Keratinocyte (primary cell): ENCODE measurements around the gene STK11. TPM values are rescaled to one million over a fixed set of nuclear protein-coding genes. Genes with fewer than 3 reads are reported as not detected.

Experiments used
- DNase-seq: peaks from one replicate; pipeline ENCODE4 v3.0.0-alpha.2; 2011; ENCODE audit warnings: low read depth, missing footprints, low spot score
- FAIRE-seq: peaks from 2 replicates; lab custom pipeline; 2011; peaks lifted over from hg19 to GRCh38; lab: Jason Lieb, UNC
- H2AFZ ChIP-seq: 2 replicates; pipeline ENCODE4 v1.6.0; 2012; ENCODE audit warnings: low read length, control low read depth, inconsistent platforms; ENCODE audit not compliant: control insufficient read depth
- H3K27ac ChIP-seq: 2 replicates; pipeline ENCODE4 v1.5.1; 2011; ENCODE audit warnings: low read length; ENCODE audit not compliant: control insufficient read depth, insufficient read depth
- H3K27me3 ChIP-seq: 3 replicates; pipeline ENCODE4 v1.6.0; 2011; ENCODE audit warnings: low read length; ENCODE audit not compliant: control insufficient read depth, insufficient read depth; ENCODE audit errors: extremely low read depth
- H3K36me3 ChIP-seq, 2 experiments: 2 replicates in 1 of 2; 3 replicates in 1 of 2; pipeline ENCODE4 v1.5.1; 2011; ENCODE audit warnings: low read length in 2 of 2, mild to moderate bottlenecking in 1 of 2; ENCODE audit not compliant: control insufficient read depth in 2 of 2, insufficient read depth in 2 of 2; ENCODE audit errors: extremely low read depth in 1 of 2
- H3K4me1 ChIP-seq: 3 replicates; pipeline ENCODE4 v1.5.1; 2011; ENCODE audit warnings: low read length; ENCODE audit not compliant: control insufficient read depth, insufficient read depth; ENCODE audit errors: extremely low read depth
- H3K4me2 ChIP-seq: 3 replicates; pipeline ENCODE4 v1.6.0; 2011; ENCODE audit warnings: low read depth, low read length; ENCODE audit not compliant: control insufficient read depth, insufficient read depth; ENCODE audit errors: extremely low read depth
- H3K4me3 ChIP-seq, 3 experiments: fragments of 200-600 bp in 1 of 3; sonication (generic) in 1 of 3; 2 replicates in 2 of 3; 3 replicates in 1 of 3; pipeline ENCODE4 v1.5.1; 2011 to 2016; ENCODE audit warnings: low read length in 3 of 3, mild to moderate bottlenecking in 3 of 3, control low read depth in 2 of 3, inconsistent platforms in 1 of 3, low read depth in 1 of 3, mixed read lengths in 1 of 3, mixed run types in 1 of 3, moderate library complexity in 1 of 3; ENCODE audit not compliant: control insufficient read depth in 2 of 3, insufficient read depth in 2 of 3; ENCODE audit errors: extremely low read depth in 1 of 3
- H3K79me2 ChIP-seq: 2 replicates; pipeline ENCODE4 v1.6.0; 2012; ENCODE audit warnings: low read length; ENCODE audit not compliant: control insufficient read depth, insufficient read depth
- H3K9ac ChIP-seq: 3 replicates; pipeline ENCODE4 v1.6.0; 2011; ENCODE audit warnings: low read length; ENCODE audit not compliant: control insufficient read depth, insufficient read depth; ENCODE audit errors: extremely low read depth
- H3K9me1 ChIP-seq: 3 replicates; pipeline ENCODE4 v1.6.0; 2011; ENCODE audit warnings: low read length; ENCODE audit not compliant: control insufficient read depth, insufficient read depth; ENCODE audit errors: extremely low read depth
- H3K9me3 ChIP-seq: 2 replicates; pipeline ENCODE4 v1.5.1; 2012; ENCODE audit warnings: low read depth, low read length; ENCODE audit not compliant: control insufficient read depth
- H4K20me1 ChIP-seq: 3 replicates; pipeline ENCODE4 v1.6.0; 2011; ENCODE audit warnings: low read length; ENCODE audit not compliant: control insufficient read depth, insufficient read depth; ENCODE audit errors: extremely low read depth
- EZH2 ChIP-seq: IDR thresholded peaks from one replicate; pipeline ENCODE4 v1.6.1; 2012; ENCODE audit warnings: inconsistent platforms, mild to moderate bottlenecking, low read length, moderate library complexity
- dilution Hi-C: fragments of 300-500 bp; cut with MboI; formaldehyde crosslinking; loops from one replicate; pipeline ENCODE4 v1.7.0; 2020; ENCODE audit warnings: low sequenced_read_pairs; ENCODE audit not compliant: extremely low pct_ligation_motif_present
- polyA plus RNA-seq, 5 experiments: library from polyadenylated mRNA; depleted of rRNA in 3 of 5; stranded (reverse) in 3 of 5; stranded (forward) in 1 of 5; unstranded in 1 of 5; fragments of >200 nt; gene quantifications; 1 replicate in 1 of 5; 2 replicates in 3 of 5; 3 replicates in 1 of 5; pipeline versions ENCODE4 v1.2.1 to v1.2.3, GENCODE V29; 2011 to 2012; ENCODE audit warnings: missing spikeins in 2 of 5, low read depth in 1 of 5, low replicate concordance in 1 of 5
- TF ChIP-seq, protein P1 (sequence below), 3 experiments: IDR thresholded peaks in 1 of 3; conservative IDR thresholded peaks in 1 of 3; optimal IDR thresholded peaks in 1 of 3; 2 replicates in 2 of 3; 3 replicates in 1 of 3; pipeline versions ENCODE3 to v1.5.1; 2011; ENCODE audit warnings: low read length in 3 of 3, mild to moderate bottlenecking in 3 of 3, moderate library complexity in 2 of 3, control low read depth in 1 of 3, inconsistent platforms in 1 of 3; ENCODE audit not compliant: insufficient read depth in 2 of 3; ENCODE audit errors: extremely low read depth in 1 of 3

The STK11 gene
- polyA plus RNA-seq, 1 donor (not counting 4 experiments of a cell fraction or from before 2014, with no cell fraction given), result 24.6 TPM

DNA sequence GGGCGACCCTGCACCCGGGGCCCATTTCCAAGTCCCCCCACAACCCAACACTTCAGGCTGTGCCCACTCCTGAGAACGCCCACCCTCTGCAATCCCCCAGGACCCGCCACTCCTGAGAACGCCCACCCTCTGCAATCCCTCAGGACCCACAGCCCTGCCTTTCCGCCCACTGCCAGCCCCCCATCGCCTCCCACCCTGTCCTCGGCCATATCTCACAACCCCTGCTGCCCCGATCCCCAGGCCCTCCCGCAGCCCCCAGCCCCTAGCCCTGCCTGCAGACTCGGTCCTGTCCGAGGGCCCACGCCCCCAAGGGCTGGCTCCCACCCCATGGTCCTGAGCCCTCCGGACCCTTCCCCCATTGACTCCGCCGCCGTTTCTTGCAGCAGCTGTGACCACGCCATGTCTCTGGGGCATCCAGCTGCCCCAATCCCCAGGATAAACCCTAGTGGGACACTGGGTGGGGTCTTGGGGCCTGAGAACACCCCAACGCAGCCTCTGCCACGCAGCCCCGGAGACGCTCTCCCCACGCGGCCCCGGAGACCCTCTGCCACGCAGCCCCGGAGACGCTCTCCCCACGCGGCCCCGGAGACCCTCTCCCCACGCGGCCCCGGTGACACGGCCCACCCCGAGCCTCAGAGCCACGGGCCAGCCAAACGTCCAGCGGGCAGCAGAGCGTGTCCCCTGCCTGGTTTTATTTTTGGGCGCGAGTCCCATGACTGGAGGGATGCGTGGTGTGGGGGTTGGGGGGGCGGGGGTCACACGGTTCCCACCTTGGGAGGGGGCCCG is 48.6 kb upstream of the STK11 start:
- Histone ChIP-seq H2AFZ (no peak overlapping the region), H3K36me3 (peaks cover 9 to 15% of the 10 kb centered on the region in 2 experiments), H3K79me2 (peaks cover 77% of the 10 kb centered on the region), H3K9ac (no peak overlapping the region), H3K4me3 (no peak overlapping the region), H3K27me3 (no peaks in the 10 kb centered on the region), H3K9me1 (peaks cover 3% of the 10 kb centered on the region), H3K4me2 (no peak overlapping the region), H3K4me1 (peaks cover 19% of the 10 kb centered on the region), H3K9me3 (no peaks in the 10 kb centered on the region), H3K27ac (no peak overlapping the region), H4K20me1 (peaks cover 9% of the 10 kb centered on the region)
- dilution Hi-C loops, result no loop called here
- DNase-seq, result no peak
- FAIRE-seq, result no peak
- TF ChIP-seq, protein P1, sequence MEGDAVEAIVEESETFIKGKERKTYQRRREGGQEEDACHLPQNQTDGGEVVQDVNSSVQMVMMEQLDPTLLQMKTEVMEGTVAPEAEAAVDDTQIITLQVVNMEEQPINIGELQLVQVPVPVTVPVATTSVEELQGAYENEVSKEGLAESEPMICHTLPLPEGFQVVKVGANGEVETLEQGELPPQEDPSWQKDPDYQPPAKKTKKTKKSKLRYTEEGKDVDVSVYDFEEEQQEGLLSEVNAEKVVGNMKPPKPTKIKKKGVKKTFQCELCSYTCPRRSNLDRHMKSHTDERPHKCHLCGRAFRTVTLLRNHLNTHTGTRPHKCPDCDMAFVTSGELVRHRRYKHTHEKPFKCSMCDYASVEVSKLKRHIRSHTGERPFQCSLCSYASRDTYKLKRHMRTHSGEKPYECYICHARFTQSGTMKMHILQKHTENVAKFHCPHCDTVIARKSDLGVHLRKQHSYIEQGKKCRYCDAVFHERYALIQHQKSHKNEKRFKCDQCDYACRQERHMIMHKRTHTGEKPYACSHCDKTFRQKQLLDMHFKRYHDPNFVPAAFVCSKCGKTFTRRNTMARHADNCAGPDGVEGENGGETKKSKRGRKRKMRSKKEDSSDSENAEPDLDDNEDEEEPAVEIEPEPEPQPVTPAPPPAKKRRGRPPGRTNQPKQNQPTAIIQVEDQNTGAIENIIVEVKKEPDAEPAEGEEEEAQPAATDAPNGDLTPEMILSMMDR (optimal IDR thresholded peaks at IDR 0.05 in 1 of 3, IDR thresholded peaks at IDR 0.05 in 1 of 3, conservative IDR thresholded peaks at IDR 0.05 in 1 of 3; ENCODE audit: extremely low read depth in 1 of 3, insufficient read depth in 2 of 3, low read length in 3 of 3), result no peak
- TF ChIP-seq EZH2, result no peak

DNA sequence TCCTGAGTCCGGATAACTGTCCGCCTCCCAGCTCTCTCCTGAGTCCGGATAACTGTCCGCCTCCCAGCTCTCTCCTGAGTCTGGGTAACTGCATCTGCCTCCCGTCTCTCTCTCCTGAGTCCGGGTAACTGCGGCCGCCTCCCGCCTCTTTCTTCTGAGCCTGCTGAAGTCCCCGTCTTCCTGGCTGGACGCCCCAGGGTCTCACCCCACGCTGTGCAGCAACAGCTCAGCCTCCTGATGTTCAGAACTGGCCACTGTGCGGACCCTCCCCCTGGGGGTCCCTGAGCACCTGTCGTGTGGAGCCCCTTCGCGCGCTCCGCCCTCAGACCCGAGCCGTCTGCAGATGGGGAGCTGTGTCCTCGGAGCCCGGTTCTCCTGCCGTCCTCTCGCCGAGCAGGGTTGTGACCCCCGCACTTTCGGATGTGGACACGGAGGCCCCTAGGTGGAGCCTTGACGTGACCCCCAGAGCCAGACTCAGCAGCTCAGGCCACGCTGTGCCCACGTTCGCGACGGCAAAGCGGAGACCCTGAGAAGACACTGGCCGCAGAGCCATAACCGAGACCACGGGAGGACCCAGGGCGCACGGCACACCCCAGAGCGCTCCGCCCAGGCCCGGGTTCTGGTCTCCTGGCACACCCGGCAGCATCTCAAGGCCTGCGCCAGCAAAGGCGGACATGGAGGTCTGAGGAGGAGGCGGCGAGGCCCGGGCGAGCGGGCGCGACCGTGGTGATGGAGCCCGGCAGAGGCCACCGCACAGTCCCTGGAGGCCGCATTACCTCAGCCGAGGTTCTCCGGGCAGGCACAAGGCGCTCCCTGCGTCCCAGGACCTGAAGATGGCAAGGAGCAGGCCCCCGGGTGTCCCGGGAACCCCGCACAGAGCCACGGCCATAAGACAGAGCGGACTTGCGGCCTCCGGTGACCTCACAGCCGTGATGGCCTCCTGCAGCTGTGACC is 47.4 kb upstream of the STK11 start:
- TF ChIP-seq EZH2, result no peak
- no peak overlapping the region for H3K4me3 ChIP-seq
- no peak overlapping the region for H3K4me2 ChIP-seq
- H3K9me3 ChIP-seq, result no peaks in the 10 kb centered on the region
- no peak overlapping the region for H3K27ac ChIP-seq
- peaks cover 19% of the 10 kb centered on the region for H3K4me1 ChIP-seq
- peaks cover 79% of the 10 kb centered on the region for H3K79me2 ChIP-seq
- peaks cover 18% of the 10 kb centered on the region for H4K20me1 ChIP-seq
- no peaks in the 10 kb centered on the region for H3K27me3 ChIP-seq
- H3K9ac ChIP-seq, result no peak overlapping the region
- no peak for DNase-seq
- peaks cover 3% of the 10 kb centered on the region for H3K9me1 ChIP-seq
- no peak overlapping the region for H2AFZ ChIP-seq
- no peak for FAIRE-seq
- dilution Hi-C loops, result no loop called here
- peaks cover 9 to 14% of the 10 kb centered on the region in 2 experiments for H3K36me3 ChIP-seq
